Neural cell (in vitro differentiated cells): Measurements from ENCODE around the gene LECT2. TPM values are rescaled to one million over a fixed set of nuclear protein-coding genes. Genes with fewer than 3 reads are reported as not detected.

Experiments
- H2AFZ ChIP-seq: fragments of 200-600, 300-800 bp; sonication (generic), shearing (Covaris generic); 2 replicates; pipeline ENCODE4 v1.6.0; 2014; ENCODE audit warnings: low read depth, mild to moderate bottlenecking, antibody characterized with exemption, low read length, moderate library complexity
- H3F3A ChIP-seq: fragments of 200-600 bp; shearing (Covaris generic); 2 replicates; pipeline ENCODE4 v1.6.1; 2016; ENCODE audit warnings: mild to moderate bottlenecking, moderate library complexity, mixed read lengths, antibody characterized with exemption, low read length; ENCODE audit not compliant: insufficient read depth, poor library complexity, severe bottlenecking
- H3K27ac ChIP-seq: fragments of 200-600, 300-800 bp; sonication (generic), shearing (Covaris generic); 2 replicates; pipeline ENCODE4 v1.5.1; 2014; ENCODE audit warnings: mild to moderate bottlenecking, low read length, moderate library complexity
- H3K27me3 ChIP-seq: fragments of 300-800, 200-600 bp; sonication (generic), shearing (Covaris generic); 2 replicates; pipeline ENCODE4 v1.6.0; 2014; ENCODE audit warnings: mild to moderate bottlenecking, low read depth, low read length, moderate library complexity; ENCODE audit not compliant: insufficient read depth
- H3K36me3 ChIP-seq: fragments of 300-800, 200-600 bp; sonication (generic), shearing (Covaris generic); 2 replicates; pipeline ENCODE4 v1.5.1; 2014; ENCODE audit warnings: mild to moderate bottlenecking, antibody characterized with exemption, low read length, moderate library complexity; ENCODE audit not compliant: insufficient read depth
- H3K4me2 ChIP-seq: fragments of 300-800, 200-600 bp; sonication (generic), shearing (Covaris generic); 2 replicates; pipeline ENCODE4 v1.6.0; 2014; ENCODE audit warnings: mild to moderate bottlenecking, low read length
- H3K4me3 ChIP-seq: fragments of 300-800, 200-600 bp; sonication (generic), shearing (Covaris generic); 2 replicates; pipeline ENCODE4 v1.5.1; 2014; ENCODE audit warnings: mild to moderate bottlenecking, low read length, moderate library complexity
- H3K79me2 ChIP-seq: fragments of 200-600 bp; shearing (Covaris generic); replicated peaks from 2 replicates; pipeline ENCODE4 v1.6.0; 2014; ENCODE audit warnings: mild to moderate bottlenecking, low read length, moderate library complexity; ENCODE audit not compliant: insufficient read depth
- H3K9ac ChIP-seq: fragments of 300-800, 200-600 bp; sonication (generic), shearing (Covaris generic); 2 replicates; pipeline ENCODE4 v1.6.1; 2016; ENCODE audit warnings: mild to moderate bottlenecking, low read length, mixed read lengths
- H3K9me2 ChIP-seq: fragments of 200-600 bp; shearing (Covaris generic); 2 replicates; pipeline ENCODE4 v1.6.1; 2016; ENCODE audit warnings: mild to moderate bottlenecking, low read length, mixed read lengths; ENCODE audit not compliant: insufficient read depth
- H3K9me3 ChIP-seq: fragments of 200-600, 300-800 bp; sonication (generic), shearing (Covaris generic); 2 replicates; pipeline ENCODE4 v1.6.1; 2016; ENCODE audit warnings: mild to moderate bottlenecking, mixed run types, low read length, moderate library complexity, mixed read lengths
- H4K20me1 ChIP-seq: fragments of 200-600 bp; shearing (Covaris generic); 2 replicates; pipeline ENCODE4 v1.6.1; 2016; ENCODE audit warnings: mild to moderate bottlenecking, mixed run types; ENCODE audit not compliant: insufficient read depth
- CTCF ChIP-seq: fragments of 450-650 bp; IDR thresholded peaks from 2 replicates; pipeline ENCODE4 v1.5.1; 2014; ENCODE audit warnings: antibody characterized with exemption, mild to moderate bottlenecking, moderate library complexity; ENCODE audit not compliant: poor library complexity, severe bottlenecking
- EP300 ChIP-seq: fragments of 450-650 bp; conservative IDR thresholded peaks from 2 replicates; pipeline ENCODE4 v1.6.1; 2014; ENCODE audit warnings: antibody characterized with exemption, mild to moderate bottlenecking, moderate library complexity; ENCODE audit not compliant: poor library complexity, severe bottlenecking
- EZH2 ChIP-seq: fragments of 200-600, 300-800 bp; shearing (Covaris generic), sonication (generic); IDR thresholded peaks from 2 replicates; pipeline ENCODE4 v1.6.1; 2014; ENCODE audit warnings: antibody characterized with exemption, low read length, borderline replicate concordance, mild to moderate bottlenecking; ENCODE audit not compliant: insufficient read depth, poor library complexity, severe bottlenecking
- MXI1 ChIP-seq: fragments of 450-650 bp; conservative IDR thresholded peaks from 2 replicates; pipeline ENCODE4 v1.6.1; 2014; ENCODE audit warnings: antibody characterized with exemption, mild to moderate bottlenecking; ENCODE audit not compliant: poor library complexity, severe bottlenecking
- POLR2AphosphoS5 ChIP-seq: IDR thresholded peaks from 2 replicates; pipeline ENCODE4 v1.6.1; 2012
- RAD21 ChIP-seq: fragments of 450-650 bp; conservative IDR thresholded peaks from 2 replicates; pipeline ENCODE4 v1.6.1; 2014; ENCODE audit warnings: antibody characterized with exemption, mild to moderate bottlenecking, moderate library complexity
- REST ChIP-seq: IDR thresholded peaks from 2 replicates; pipeline ENCODE4 v1.6.1; 2012; ENCODE audit warnings: borderline replicate concordance
- SMC3 ChIP-seq: fragments of 450-650 bp; conservative IDR thresholded peaks from 2 replicates; pipeline ENCODE4 v1.6.1; 2014; ENCODE audit warnings: antibody characterized with exemption, mild to moderate bottlenecking, moderate library complexity; ENCODE audit not compliant: poor library complexity
- TAF1 ChIP-seq: IDR thresholded peaks from 2 replicates; pipeline ENCODE4 v1.6.1; 2012; ENCODE audit warnings: low read depth
- polyA plus RNA-seq: library from polyadenylated mRNA; depleted of rRNA; stranded (reverse); fragments of >200 nt; gene quantifications from 2 replicates; pipeline ENCODE4 v1.2.3, GENCODE V29; 2014

LECT2 gene
- polyA plus RNA-seq, 1 donor from 2014 or later = not detected

GRCh38 chr5:135989686-135990085, 34.9 kb upstream of the LECT2 start:
- no peaks in the 10 kb centered on the region for H3F3A ChIP-seq
- H3K4me2 ChIP-seq = no peak overlapping the region
- H3K9ac ChIP-seq = no peak overlapping the region
- H4K20me1 ChIP-seq = no peaks in the 10 kb centered on the region
- no peaks in the 10 kb centered on the region for H3K9me2 ChIP-seq
- H3K4me3 ChIP-seq = no peak overlapping the region
- H3K27me3 ChIP-seq = no peaks in the 10 kb centered on the region
- H3K36me3 ChIP-seq = no peaks in the 10 kb centered on the region
- H3K79me2 ChIP-seq = no peaks in the 10 kb centered on the region
- no peak overlapping the region for H2AFZ ChIP-seq
- H3K27ac ChIP-seq = no peak overlapping the region
- H3K9me3 ChIP-seq = no peaks in the 10 kb centered on the region
- TF ChIP-seq EP300 (no peak), REST (no peak), RAD21 (no peak), MXI1 (no peak), CTCF (no peak), EZH2 (no peak), TAF1 (no peak), SMC3 (no peak), POLR2AphosphoS5 (no peak)

GRCh38 chr5:135988546-135988945, 33.8 kb upstream of the LECT2 start:
- no peaks in the 10 kb centered on the region for H3F3A ChIP-seq
- no peaks in the 10 kb centered on the region for H3K9me3 ChIP-seq
- TF ChIP-seq POLR2AphosphoS5 (no peak), RAD21 (no peak), SMC3 (no peak), TAF1 (no peak), EP300 (no peak), MXI1 (no peak), EZH2 (no peak), CTCF (no peak), REST (no peak)

More at GRCh38 chr5:135988546-135988945, 33.8 kb upstream of the LECT2 start:
- Histone ChIP-seq H4K20me1 (no peaks in the 10 kb centered on the region), H3K79me2 (no peaks in the 10 kb centered on the region), H3K4me3 (no peak overlapping the region), H3K27ac (no peak overlapping the region), H3K4me2 (no peak overlapping the region), H3K9me2 (no peaks in the 10 kb centered on the region), H2AFZ (no peak overlapping the region), H3K36me3 (no peaks in the 10 kb centered on the region), H3K27me3 (no peaks in the 10 kb centered on the region), H3K9ac (no peak overlapping the region)
